K562 (cell line): ENCODE measurements around the gene TRMT1. TPM values are rescaled to one million over a fixed set of nuclear protein-coding genes. Genes with fewer than 3 reads are reported as not detected.

ENCODE experiments used
- ATF1 ChIP-seq, 2 experiments: fragments of 450-650 bp in 1 of 2; IDR thresholded peaks; 2 replicates each; pipeline ENCODE4 v1.6.1; 2016; ENCODE audit warnings: missing compliant biosample characterization in 1 of 2, missing genetic modification characterization in 1 of 2
- CREB1 ChIP-seq, 2 experiments: sonication (generic) in 1 of 2; formaldehyde crosslinking in 1 of 2; IDR thresholded peaks; 2 replicates each; pipeline versions ENCODE4 v1.6.1 to v1.8.0; 2012 to 2022; ENCODE audit warnings: inconsistent platforms in 1 of 2, mild to moderate bottlenecking in 1 of 2, missing genetic modification reagents in 1 of 2, moderate library complexity in 1 of 2
- DNMT1 ChIP-seq: fragments of 450-650 bp; IDR thresholded peaks from 2 replicates; pipeline ENCODE4 v1.6.1; 2016; ENCODE audit warnings: antibody characterized with exemption, mild to moderate bottlenecking
- EP400 ChIP-seq: fragments of 450-650 bp; IDR thresholded peaks from 2 replicates; pipeline ENCODE4 v1.6.1; 2017; ENCODE audit warnings: antibody characterized with exemption, mild to moderate bottlenecking, moderate library complexity
- ERF ChIP-seq: fragments of 450-650 bp; formaldehyde crosslinking; IDR thresholded peaks from 2 replicates; pipeline ENCODE4 v1.4.0; 2020; ENCODE audit warnings: mild to moderate bottlenecking, mixed read lengths
- FOSL1 ChIP-seq: fragments of 200-800 bp; sonication (Bioruptor generic); conservative IDR thresholded peaks from 2 replicates; pipeline ENCODE4 v1.6.1; 2016; ENCODE audit warnings: missing genetic modification characterization, missing compliant biosample characterization
- MAFF ChIP-seq: IDR thresholded peaks from 2 replicates; pipeline ENCODE4 v1.6.1; 2012; ENCODE audit warnings: low read length, improper control_type of control experiment
- MEIS2 ChIP-seq: fragments of 450-650 bp; IDR thresholded peaks from 2 replicates; pipeline ENCODE4 v1.6.1; 2014; ENCODE audit warnings: mild to moderate bottlenecking; ENCODE audit not compliant: partially characterized antibody
- MXI1 ChIP-seq: IDR thresholded peaks from 2 replicates; pipeline ENCODE4 v1.6.1; 2011; ENCODE audit warnings: low read depth, mild to moderate bottlenecking, improper control_type of control experiment, low read length
- NELFE ChIP-seq: IDR thresholded peaks from 2 replicates; pipeline ENCODE4 v1.6.1; 2011; ENCODE audit warnings: mild to moderate bottlenecking; ENCODE audit not compliant: insufficient read depth, insufficient read length
- NFIC ChIP-seq: fragments of 450-650 bp; IDR thresholded peaks from 2 replicates; pipeline ENCODE4 v1.6.1; 2017; ENCODE audit warnings: mild to moderate bottlenecking, inconsistent platforms
- NR1H2 ChIP-seq: sonication (generic); formaldehyde crosslinking; IDR thresholded peaks from 2 replicates; pipeline ENCODE4 v1.4.0; 2020; ENCODE audit warnings: mild to moderate bottlenecking, missing genetic modification reagents
- NR2F6 ChIP-seq: fragments of 450-650 bp; formaldehyde crosslinking; IDR thresholded peaks from 2 replicates; pipeline ENCODE4 v1.4.0; 2020; ENCODE audit warnings: mild to moderate bottlenecking
- PHF8 ChIP-seq: fragments of 200-600 bp; sonication (generic); IDR thresholded peaks from 2 replicates; pipeline ENCODE4 v1.6.1; 2012; ENCODE audit warnings: mixed run types, mild to moderate bottlenecking, inconsistent platforms, low read length, moderate library complexity, borderline replicate concordance
- RAD21 ChIP-seq, 2 experiments: fragments of 250-450 bp in 1 of 2; fragments of 450-650 bp in 1 of 2; sonication (Bioruptor Pico) in 1 of 2; formaldehyde crosslinking in 1 of 2; IDR thresholded peaks in 1 of 2; conservative IDR thresholded peaks in 1 of 2; 2 replicates each; pipeline versions ENCODE4 v1.4.0 to v1.8.0; 2020 to 2022; ENCODE audit warnings: mild to moderate bottlenecking in 2 of 2, moderate library complexity in 1 of 2
- RBFOX2 ChIP-seq: fragments of 200-400 bp; formaldehyde crosslinking; IDR thresholded peaks from 2 replicates; pipeline ENCODE4 v1.6.1; 2017; ENCODE audit warnings: low read depth, mild to moderate bottlenecking, low read length, moderate library complexity
- RBM14 ChIP-seq: fragments of 200-400 bp; formaldehyde crosslinking; IDR thresholded peaks from 2 replicates; pipeline ENCODE4 v1.6.1; 2018; ENCODE audit warnings: low read depth, mild to moderate bottlenecking, low read length, moderate library complexity, borderline replicate concordance; ENCODE audit not compliant: insufficient read depth
- SMARCA4 ChIP-seq: fragments of 450-650 bp; IDR thresholded peaks from 2 replicates; pipeline ENCODE4 v1.6.1; 2016
- SRSF3 ChIP-seq: fragments of 200-400 bp; formaldehyde crosslinking; IDR thresholded peaks from 2 replicates; pipeline ENCODE4 v1.6.1; 2016; ENCODE audit warnings: mild to moderate bottlenecking, low read length, moderate library complexity; ENCODE audit not compliant: insufficient read depth
- ZKSCAN1 ChIP-seq: fragments of 150-350 bp; IDR thresholded peaks from 2 replicates; pipeline ENCODE4 v1.6.1; 2016; ENCODE audit warnings: low read depth, low read length
- ZNF589 ChIP-seq: fragments of 200-800 bp; sonication (Bioruptor generic); IDR thresholded peaks from 2 replicates; pipeline ENCODE4 v1.6.1; 2016; ENCODE audit warnings: low read depth, missing genetic modification characterization, missing compliant biosample characterization
- ZNF79 ChIP-seq: fragments of 250-450 bp; sonication (Bioruptor Pico); IDR thresholded peaks from 2 replicates; pipeline ENCODE4 v1.4.0; 2020; ENCODE audit warnings: low read depth, mild to moderate bottlenecking, moderate library complexity
- polyA plus RNA-seq, 8 experiments: library from polyadenylated mRNA; depleted of rRNA in 4 of 8; stranded (reverse) in 5 of 8; unstranded in 3 of 8; fragments of >200 nt; fragmentation: Nextera tagmentation in 2 of 8; fragmentation: Illumina TruSeq in 1 of 8; extraction: Ambion mirVana in 2 of 8; extraction: Trizol in 1 of 8; gene quantifications; 2 replicates each; pipeline versions ENCODE4 v1.2.1 to v1.2.3, GENCODE V29; 2011 to 2014; ENCODE audit warnings: inconsistent platforms in 1 of 8, missing spikeins in 1 of 8
- total RNA-seq, 7 experiments: library from RNA; depleted of rRNA in 6 of 7; stranded (reverse); fragments of >200 nt in 6 of 7; fragmentation: Illumina TruSeq in 2 of 7; extraction: Trizol in 2 of 7; gene quantifications; 2 replicates each; pipeline versions ENCODE4 v1.2.1 to v1.2.3, GENCODE V29; 2011 to 2021; ENCODE audit warnings: low replicate concordance in 1 of 7
- TF ChIP-seq, protein P1 (sequence below): fragments of 250-450 bp; sonication (Bioruptor Pico); IDR thresholded peaks from 2 replicates; pipeline ENCODE4 v1.5.0; 2021; ENCODE audit warnings: mild to moderate bottlenecking, moderate library complexity

TRMT1 gene
- total and polyA plus RNA-seq, 9 of the 15 experiments (the other 6 are each of a cell fraction or from before 2014, with no cell fraction given) = 5.8 to 158 (median 54.3) TPM

DNA sequence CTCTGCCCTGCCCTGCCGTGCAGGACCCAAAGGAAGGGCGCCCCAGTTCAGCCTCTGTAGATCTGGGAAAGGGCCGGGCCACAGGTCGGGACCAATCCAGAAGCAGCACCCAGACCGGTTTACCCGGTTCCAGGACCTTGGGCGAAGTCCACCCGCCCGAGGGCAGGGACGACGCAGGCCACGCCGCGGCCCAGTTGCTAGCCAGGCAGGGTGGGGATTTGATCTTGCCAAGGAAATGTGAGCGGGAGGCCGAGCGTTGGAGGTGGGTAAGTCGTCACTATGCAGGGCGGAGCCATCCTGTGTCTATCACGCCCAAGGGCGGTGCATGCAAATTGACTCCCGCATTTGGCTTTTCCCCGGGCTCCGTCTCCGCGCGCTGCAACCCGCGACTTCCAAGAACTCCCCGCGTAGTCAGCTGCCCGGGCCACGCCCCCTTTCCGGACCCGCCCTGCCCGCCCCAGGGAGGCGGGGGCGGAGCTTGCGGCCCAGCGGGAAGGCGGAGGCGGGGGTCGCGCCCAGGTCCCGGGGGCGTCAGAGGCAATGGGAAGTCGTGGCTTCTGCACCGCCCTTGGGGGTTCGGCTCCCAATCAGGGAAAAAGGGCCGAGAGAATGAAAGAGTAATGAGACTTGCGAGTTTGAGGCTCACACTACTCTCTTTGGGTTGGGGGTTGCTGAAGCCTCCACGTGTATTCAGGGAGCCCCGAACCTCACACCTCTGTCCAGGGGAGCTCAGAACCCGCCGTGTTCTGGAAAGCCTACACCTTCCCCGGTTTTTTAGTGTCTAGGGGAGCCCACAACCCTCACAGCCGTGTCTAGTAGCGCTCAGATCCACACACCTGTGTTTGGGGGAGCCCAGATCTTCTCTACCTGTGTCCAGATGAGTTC lies 46.4 kb upstream of the TRMT1 start (continued):
- TF ChIP-seq SMARCA4 (no peak; the same call in 1 of the 2 replicates), ZKSCAN1 (0 out of 2 replicates have a peak, but pooled peaks have one; percentile 28), ERF (CRISPR knock-in tag) (peak; percentile 75; the same call in 1 of the 2 replicates), NR2F6 (CRISPR knock-in tag) (no peak), MAFF (no peak), SRSF3 (no peak), NELFE (no peak), PHF8 (peak; percentile 86; the same call in 1 of the 2 replicates), EP400 (peak; percentile 51; the same call in 1 of the 2 replicates), NFIC (peak; percentile 33; the same call in 1 of the 2 replicates), ATF1 (CRISPR knock-in tag; IDR thresholded peaks at IDR 0.05) (no peak), ATF1 (tag; IDR thresholded peaks at IDR 0.05) (peak; percentile 84), NR1H2 (CRISPR knock-in tag) (0 out of 2 replicates have a peak, but pooled peaks have one; percentile 3), RBFOX2 (peak; percentile 95), CREB1 (IDR thresholded peaks at IDR 0.05) (peak; percentile 7), CREB1 (CRISPR knock-in tag; IDR thresholded peaks at IDR 0.05) (peak; percentile 73), MEIS2 (no peak), FOSL1 (tag) (no peak; the same call in none of the 2 replicates), DNMT1 (no peak), RAD21 (CRISPR knock-in tag; conservative IDR thresholded peaks at IDR 0.05 in 1 of 2, IDR thresholded peaks at IDR 0.05 in 1 of 2) (no peak), MXI1 (peak; percentile 22; the same call in 1 of the 2 replicates), RBM14 (no peak), ZNF589 (CRISPR knock-in tag) (no peak), ZNF79 (CRISPR knock-in tag) (peak; percentile 51; the same call in 1 of the 2 replicates)
- TF ChIP-seq, protein P1, sequence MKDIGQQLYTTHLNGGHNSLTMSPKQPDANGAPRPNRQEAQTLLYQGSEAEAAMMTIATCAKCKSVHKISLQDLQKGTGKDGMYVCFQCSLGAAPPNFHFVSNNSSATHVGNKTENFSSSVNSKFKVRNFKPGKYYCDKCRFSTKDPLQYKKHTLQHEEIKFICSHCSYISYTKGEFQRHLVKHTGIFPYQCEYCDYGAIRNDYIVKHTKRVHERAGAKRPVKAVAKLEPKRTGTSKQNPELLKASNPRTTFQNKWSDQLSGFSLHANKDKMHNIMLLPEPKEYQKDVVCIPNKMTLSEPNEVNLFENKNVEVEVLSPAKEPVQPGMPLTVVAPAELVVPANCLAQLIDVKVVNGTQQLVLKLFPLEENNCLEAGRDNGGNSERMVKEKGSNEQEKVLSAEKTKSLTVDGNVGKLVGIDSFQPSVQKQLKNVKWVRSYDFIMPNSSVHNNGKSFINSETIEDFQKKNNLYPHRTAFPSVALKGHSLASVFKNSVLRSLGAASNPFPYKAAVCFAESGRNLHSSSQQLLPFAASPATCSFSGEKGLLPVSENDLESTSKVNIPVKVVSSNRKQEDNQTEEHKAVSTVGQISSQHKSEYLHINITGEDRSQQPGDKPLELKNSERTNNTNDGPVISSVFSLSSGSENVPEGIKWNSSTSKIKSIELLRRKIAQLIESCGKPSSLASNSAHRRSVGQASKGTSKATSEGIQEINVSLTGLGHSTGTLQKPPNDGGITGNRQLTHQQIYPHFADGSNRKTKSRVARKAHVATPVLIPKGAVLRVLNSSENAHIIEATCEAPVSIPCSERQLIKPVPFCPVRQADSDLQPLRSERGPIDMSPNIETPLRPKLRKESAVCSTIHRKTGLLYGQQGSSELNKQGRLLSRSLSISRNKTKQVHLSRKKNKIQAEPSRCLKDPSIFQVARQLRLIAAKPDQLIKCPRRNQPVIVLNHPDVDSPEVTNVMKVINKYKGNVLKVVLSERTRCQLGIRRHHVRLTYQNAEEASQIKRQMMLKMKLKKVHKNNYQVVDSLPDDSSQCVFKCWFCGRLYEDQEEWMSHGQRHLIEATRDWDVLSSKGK (CRISPR knock-in tag) = no peak
